DMS79 treated with DMSO at 0.1 percent for 48 hours (cell line): ENCODE data around the gene TEAD3.

Experiments
- DNase-seq: peaks from one replicate; lab custom pipeline; 2025; lab: John Stamatoyannopoulos, UW

TEAD3 gene

DNA sequence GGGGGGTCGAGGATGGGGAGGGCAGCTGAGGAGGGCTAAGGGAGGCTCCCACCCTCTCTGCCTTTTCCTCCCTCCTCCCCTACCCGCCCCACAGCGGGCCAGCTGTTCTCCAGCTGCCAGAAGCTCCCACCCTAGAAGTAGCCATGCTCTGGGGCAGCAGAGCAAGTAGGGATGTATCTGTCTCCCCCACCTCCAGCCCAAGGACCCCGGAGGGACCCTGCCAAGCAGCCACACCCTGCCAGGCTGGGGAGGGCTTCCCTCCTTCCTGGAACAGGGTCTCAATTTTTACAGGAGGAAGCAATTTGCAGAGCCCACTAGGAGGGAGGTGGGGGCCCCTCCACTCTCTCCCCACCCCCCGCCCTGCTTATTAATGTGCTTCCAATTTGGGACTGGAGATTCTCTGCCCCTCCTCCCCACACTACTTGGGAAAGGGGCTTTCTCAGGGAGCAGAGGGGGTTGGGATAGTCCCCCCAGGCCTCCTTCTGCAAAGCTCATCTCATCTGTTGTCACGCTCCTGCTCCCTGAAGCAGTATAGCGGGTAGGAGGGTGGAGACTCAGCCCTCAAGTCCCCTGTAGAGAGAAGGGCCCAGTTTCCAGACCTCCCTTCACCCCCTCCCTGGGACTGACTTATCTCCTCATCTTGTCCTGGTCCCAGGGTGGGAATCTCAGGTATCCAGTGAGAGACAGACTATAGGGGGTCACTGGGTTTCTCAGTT is 4.5 kb downstream of the TEAD3 start:
- no peak for DNase-seq

DNA sequence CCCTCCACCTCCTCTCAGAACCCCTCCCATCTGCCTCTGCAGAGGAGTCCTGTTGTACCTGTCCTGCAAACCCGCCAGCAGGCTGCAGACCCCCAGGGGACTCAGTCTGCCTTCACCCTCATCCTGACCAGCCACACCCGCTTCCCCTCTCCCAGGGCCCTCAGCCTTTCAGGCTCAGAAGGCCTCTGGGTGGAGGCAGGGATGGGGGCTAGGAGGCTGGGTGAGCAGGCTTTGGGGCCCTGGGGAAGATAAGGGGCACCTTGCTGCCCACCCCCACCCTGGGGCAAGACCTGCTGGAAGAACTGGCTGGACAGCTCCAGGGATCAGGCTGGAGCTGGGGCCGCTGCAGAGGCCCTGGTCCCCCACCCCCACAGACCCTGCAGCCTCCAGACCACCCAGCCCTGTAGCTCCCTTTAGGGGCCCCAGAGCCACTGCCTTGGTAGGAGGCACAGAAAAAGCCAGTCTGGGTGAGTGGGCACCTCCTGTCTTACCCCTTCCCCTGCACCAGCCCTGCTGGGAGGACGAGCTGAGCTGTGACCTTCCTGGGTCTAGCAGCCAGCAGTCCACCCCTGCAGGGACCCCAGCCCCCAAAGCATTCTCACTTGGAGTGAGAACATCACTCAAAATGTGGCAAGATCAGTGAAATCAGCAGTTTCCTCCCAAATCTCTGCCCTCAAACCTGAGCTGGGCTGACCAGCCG is 5.2 kb downstream of the TEAD3 start:
- no peak for DNase-seq

GRCh38 chr6:35490821-35491557 is 5.9 kb downstream of the TEAD3 start:
- no peak for DNase-seq

- DNase-seq: no peak
These were observed 6.7 kb downstream of the TEAD3 start for GRCh38 chr6:35489995-35490791.

DNA sequence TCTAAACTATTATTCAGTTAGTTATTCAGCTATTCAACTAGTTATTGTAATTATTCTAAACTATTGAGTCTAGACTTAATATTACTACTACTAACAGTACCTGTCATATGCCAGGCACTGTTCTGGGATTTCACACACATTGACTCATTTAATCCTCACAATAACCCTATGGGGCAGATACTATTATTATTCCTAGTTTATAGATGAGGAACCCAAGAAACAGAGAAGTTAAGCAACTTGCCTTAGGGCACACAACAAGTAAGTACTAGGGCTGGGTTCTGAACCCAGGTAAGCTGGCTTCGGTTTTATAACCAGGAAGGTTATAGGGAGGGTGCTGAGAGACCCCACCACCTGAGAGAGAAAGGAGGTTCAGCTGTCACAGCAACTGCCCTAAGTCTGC is 7.8 kb downstream of the TEAD3 start:
- no peak for DNase-seq

DNA sequence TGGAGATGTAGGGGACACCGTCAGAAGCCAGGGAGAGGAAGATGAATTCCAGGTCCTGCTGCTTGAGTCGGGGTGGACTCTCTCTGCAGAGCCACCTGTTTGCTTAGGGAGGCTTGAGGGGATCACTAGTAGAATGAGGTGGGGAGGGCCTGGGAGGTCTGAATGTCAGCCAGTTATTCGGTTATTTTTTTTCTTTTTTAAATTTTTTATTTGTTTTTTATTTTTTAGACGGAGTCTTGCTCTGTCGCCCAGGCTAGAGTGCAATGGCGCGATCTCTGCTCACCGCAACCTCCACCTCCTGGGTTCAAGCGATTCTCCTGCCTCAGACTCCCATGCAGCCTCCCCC is 8.4 kb downstream of the TEAD3 start:
- no peak for DNase-seq

- no peak for DNase-seq
These were observed 9.0 kb downstream of the TEAD3 start for GRCh38 chr6:35487658-35488516.

DNA sequence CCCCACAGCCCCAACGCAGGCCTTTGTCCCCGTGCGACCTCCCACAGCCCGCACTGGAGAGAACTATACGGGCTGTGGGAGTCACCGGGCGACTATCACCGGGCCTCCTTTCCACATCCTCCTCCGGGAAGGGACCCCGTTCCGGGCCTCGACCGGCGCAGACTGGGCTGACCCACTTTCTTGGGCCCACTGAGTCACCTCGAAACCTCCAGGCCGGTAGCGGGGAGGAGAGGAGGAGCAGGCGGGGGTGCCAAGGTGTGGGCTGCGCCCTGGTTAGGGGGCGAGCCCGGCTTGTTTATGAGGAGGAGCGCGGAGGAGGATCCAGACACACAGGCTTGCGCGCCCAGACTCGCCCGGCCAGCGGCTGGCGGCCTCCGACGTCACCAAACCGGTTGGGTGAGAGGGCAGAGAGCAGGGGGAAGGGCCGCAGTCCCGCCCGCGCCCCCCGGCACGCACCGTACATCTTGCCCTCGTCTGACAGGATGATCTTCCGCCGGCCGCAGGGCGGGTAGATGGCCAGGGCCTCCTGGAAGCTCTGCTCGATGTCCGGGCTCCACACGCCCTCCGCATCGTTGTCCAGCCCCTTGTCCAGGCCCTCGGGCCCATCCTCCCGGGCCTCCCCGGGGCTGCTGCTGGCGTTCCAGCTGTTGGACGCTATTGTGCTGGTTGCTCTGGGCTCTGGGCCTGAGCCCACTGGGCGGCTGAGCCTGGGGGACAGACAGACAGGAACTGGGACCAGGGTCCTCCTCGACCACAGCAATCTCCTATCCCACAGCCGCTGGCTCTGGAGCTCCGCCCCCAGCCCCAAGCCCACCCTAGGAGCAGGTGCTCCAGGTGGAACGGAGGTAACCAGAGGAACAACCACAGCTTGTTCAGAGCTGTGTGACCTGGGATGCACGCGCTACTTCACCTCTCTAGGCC is 10.6 kb downstream of the TEAD3 start:
- DNase-seq: peak; percentile 91

DNA sequence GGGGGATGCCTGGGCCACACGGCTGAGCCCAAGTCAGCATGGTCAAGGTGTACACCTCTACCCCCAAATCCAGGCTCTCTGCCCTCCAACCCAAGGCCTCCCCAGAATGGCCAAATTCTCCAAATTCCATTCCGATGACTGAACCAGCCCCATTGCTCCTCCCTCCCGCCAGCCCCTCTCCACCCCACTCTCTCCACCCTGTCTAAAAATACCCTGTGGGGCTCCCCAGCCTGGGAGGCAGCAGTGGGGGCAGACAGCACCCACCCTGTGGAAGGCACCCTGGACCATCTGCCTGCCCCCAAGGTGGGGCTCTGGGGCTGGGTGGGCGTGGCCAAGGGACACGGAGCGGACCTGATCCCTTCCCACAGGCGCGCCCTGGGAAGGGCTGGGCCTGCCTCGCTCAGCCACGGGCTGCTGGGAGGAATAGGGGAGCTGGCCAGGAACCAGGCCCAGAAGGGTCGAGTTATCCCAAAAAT is 11.4 kb downstream of the TEAD3 start:
- DNase-seq: no peak

DNA sequence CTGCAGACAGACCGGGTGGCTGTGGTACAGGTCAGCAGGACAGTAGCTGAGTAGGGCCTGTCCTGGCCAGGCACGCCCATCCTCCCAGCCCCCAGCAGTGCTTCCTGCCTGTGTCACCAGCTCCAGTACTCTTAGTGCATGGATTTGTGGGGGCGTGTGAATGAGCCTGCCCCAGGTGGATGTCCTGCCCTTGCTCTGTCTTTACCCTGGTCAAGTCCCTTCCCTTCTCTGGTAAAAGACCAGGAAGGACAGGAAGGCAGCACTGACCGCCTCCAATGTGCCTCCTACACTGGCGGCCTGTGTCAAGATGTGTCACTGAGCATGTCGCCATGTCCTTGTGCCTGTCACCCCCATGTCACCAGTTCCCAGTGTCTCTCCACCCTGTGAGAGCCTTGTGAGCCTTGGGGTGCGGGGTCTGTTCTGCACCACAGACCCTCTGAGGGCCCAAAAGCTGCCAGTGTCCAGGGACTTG is 11.9 kb downstream of the TEAD3 start:
- no peak for DNase-seq

DNA sequence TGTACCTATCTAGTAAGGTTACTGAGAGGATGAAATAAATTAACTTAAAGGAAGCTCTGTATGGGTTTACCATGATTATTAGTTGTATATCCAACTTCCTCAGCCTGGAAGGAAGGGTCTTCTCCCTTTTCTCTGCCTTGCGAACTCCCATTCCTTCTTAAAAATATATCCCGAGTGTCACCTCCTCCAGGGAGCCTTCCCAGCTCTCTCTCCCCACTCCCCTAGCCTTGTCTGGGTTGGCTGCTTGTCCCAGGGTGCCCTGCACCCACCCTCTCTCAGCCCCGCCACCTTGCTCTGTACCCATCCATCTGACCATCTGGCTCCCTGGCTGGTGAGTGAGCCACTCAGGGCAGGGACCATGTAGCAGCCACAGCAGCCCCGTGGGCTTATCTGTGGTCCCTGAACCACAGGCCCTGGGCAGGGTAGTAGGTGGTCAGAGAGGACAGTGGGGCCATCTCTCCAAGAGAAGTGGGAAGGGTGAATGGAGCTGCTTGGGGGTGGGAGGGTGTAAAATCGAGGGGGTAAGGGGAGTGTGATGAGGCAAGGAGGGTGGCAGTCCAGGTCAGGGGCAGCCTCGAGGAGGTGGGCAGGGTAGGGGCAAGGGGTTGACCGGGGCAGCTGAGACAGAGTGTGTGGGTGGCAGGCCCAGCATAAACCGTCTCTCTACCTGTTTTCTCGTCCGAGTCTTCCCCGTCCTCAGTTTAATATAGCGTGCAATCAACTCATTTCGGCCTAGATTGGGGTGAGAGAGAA is 12.8 kb downstream of the TEAD3 start:
- DNase-seq: no peak

DNA sequence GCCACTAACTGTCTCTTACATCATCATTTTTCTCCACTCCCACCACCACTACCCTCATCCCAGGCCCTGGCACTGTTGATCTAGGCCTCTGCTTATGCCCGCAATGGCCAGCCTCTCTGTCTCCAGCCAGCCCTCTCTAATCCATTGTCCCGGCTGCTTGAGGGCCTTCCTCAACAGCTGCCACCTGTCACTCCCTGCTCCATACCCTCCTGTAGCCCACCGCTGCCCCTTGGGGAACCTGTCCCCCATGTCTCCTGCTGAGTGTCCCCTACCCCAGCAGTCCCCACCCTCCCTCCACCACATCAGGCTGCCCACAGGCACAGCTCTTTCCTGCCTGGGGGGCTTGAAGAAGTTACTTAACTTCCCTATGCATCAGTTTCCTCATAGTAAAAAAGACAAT is 13.4 kb downstream of the TEAD3 start:
- no peak for DNase-seq

DNA sequence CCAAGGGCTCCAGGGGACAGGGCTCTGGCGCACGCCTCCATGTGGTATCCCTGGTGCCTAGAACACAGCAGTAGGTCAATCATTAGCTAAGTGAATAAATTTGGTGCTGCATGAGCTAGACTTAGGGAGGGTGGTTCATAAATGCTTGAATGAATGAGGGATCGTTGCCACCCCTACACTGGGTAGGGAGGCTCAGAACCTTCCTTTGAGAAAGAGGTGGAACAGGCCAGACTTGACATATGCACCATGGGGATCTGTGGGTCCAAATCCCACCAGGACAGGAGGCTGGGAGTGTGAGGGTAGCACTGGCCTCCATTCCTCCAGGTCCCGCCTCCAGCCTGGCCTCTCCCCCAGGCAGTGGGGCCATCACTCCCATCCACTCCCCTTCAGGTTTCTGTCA is 13.8 kb downstream of the TEAD3 start:
- no peak for DNase-seq

DNA sequence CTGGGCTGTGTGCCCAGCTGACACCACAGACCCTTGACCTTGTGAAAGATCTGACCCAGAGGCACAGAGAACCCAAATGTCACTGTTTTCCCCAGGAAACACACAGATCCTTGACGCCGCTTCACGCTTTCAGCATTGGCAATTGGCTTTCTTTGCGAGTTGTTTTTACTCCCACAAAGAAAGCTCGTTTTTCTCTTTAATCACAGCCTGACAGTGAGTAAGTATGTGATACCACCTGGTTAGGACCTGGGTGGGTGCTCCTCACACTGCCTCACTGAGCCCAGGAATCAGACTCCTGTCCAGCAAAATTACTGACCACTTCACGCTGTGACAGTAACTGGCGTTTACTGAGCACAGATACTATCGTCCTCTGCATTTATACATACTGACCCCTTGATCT is 15.7 kb downstream of the TEAD3 start:
- no peak for DNase-seq

- DNase-seq: no peak
These were observed 16.7 kb downstream of the TEAD3 start for GRCh38 chr6:35480176-35480575.

DNA sequence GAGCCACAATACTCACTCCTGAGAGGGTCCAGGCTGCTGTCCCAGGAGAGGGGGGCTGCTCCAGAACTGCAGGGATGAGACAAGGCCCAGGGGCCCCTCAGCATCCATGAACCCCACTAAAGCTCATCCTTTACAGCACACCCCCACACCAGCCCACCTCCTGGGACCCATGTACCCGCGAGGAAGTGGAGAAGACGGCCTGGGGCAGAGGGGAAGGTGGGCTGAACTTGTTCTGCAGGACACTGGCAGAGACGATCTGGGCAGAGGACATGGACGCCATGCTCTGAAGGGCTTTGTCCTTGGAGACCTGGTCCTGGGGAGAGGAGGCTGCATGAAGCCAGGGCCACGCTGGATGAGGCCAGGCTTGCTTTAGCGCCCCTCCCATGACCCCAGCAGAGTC is 18.6 kb downstream of the TEAD3 start:
- DNase-seq: no peak

DNA sequence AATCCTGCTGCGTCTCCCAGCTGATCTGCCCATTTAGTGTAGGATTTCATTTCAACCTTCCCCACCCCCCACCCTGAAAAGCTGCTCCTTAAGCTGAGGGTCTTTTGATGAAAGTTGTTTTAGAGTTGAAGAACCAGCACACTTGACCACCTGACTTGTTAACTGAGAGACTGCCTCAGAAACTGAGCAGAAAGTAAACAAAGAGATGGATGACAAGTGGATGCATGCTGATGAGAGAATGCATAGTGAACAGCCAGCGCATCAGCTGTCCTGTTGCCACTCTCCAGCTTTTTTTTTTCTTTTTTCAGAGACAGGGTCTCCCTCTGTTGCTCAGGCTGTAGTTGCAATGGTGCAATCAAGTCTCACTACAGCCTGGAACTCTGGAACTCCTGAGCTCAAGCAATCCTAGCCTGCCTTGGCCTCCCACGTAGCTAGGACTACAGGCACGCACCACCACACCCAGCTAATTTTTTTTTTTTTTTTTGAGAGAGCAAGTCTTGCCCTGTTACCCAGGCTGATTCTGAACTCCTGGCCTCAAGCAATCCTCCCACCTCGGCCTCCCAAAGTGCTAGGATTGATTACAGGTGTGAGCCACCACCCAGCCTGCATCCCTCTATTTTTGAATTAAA is 19.2 kb downstream of the TEAD3 start:
- peak; percentile 96 for DNase-seq

DNA sequence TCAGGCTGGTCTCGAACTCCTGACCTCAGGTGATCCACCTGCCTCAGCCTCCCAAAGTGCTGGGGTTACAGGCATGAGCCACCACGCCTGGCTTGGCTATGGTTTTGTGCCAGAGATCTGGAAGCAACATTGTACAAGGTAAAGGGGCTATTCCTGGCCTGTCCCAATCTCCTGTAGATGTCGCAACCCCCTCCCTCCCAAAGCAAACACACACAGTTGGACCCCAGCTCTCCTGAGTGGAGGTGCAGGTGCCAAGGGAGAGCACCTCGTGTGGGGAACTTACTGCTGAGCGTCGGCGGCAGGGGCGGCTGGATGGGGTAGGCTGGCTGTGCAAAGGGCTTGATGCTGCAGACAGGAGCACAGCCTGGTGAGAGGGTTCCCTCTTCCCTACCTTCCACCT is 19.9 kb downstream of the TEAD3 start:
- peak; percentile 74 for DNase-seq

DNA sequence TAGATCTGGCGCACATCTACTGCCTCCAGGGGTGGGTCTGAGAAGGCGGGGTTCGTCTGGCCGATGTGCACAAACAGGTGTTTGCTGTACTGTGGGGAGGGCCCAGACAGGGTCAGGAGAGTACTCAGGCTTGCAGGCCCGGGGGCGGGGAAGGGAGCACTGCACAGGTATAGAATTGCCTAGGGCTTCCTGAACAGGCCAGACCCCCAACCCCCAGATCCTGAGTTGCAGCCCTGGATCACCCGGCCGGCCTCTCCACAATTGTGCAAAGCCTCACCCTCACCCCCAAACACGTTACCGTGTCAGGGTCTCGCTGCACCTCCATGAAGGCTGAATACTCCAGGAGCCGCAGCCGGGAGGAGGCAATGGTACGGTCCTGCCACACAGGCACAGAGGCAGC is 20.9 kb downstream of the TEAD3 start:
- no peak for DNase-seq
